Stimulated activated CD4-positive, alpha-beta T cell treated with anti-CD3 and anti-CD28 coated beads, Interleukin-2, amount 100 ng/mL, for 4 hours (primary cell): Measurements from ENCODE around the gene SYNDIG1.
"Not testable (repeated sequence)": the region's sequence is repeated elsewhere in the genome, so short reads cannot be mapped to it uniquely, and the experiment has no call there.

ENCODE experiments used
- DNase-seq: peaks from one replicate; pipeline ENCODE4 v3.0.0-alpha.2; 2020; ENCODE audit warnings: low read depth

SYNDIG1 gene

GRCh38 chr20:24611360-24612140 is 142.1 kb downstream of the SYNDIG1 start:
- no peak for DNase-seq

GRCh38 chr20:24612799-24613775 is 143.7 kb downstream of the SYNDIG1 start:
- DNase-seq: no peak

- no peak for DNase-seq
Measured at GRCh38 chr20:24614341-24614740, 144.9 kb downstream of the SYNDIG1 start.

GRCh38 chr20:24615353-24615752 is 145.9 kb downstream of the SYNDIG1 start:
- DNase-seq: no peak

GRCh38 chr20:24616258-24617079 is 147.0 kb downstream of the SYNDIG1 start:
- DNase-seq: no peak

GRCh38 chr20:24617080-24617432 is 147.6 kb downstream of the SYNDIG1 start:
- no peak for DNase-seq

- DNase-seq: no peak
Measured at GRCh38 chr20:24617757-24618450, 148.5 kb downstream of the SYNDIG1 start.

- DNase-seq: no peak
Measured at GRCh38 chr20:24618739-24619138, 149.3 kb downstream of the SYNDIG1 start.

- DNase-seq: no peak
Measured at GRCh38 chr20:24619212-24619611, 149.8 kb downstream of the SYNDIG1 start.

GRCh38 chr20:24620937-24621519 is 151.6 kb downstream of the SYNDIG1 start:
- no peak for DNase-seq

- no peak for DNase-seq
Measured at GRCh38 chr20:24622856-24623255, 153.4 kb downstream of the SYNDIG1 start.

- not testable (repeated sequence) for DNase-seq
Measured at GRCh38 chr20:24626141-24626540, 156.7 kb downstream of the SYNDIG1 start.

- DNase-seq: no peak
Measured at GRCh38 chr20:24627291-24627690, 157.9 kb downstream of the SYNDIG1 start.

- DNase-seq: no peak
Measured at GRCh38 chr20:24627926-24628325, 158.5 kb downstream of the SYNDIG1 start.

GRCh38 chr20:24628985-24629384 is 159.6 kb downstream of the SYNDIG1 start:
- DNase-seq: no peak

GRCh38 chr20:24629668-24630067 is 160.2 kb downstream of the SYNDIG1 start:
- no peak for DNase-seq

- DNase-seq: no peak
Measured at GRCh38 chr20:24630486-24631172, 161.2 kb downstream of the SYNDIG1 start.

GRCh38 chr20:24631173-24631505 is 161.7 kb downstream of the SYNDIG1 start:
- DNase-seq: no peak

GRCh38 chr20:24632581-24632980 is 163.2 kb downstream of the SYNDIG1 start:
- no peak for DNase-seq

GRCh38 chr20:24633026-24633425 is 163.6 kb downstream of the SYNDIG1 start:
- no peak for DNase-seq

- no peak for DNase-seq
Measured at GRCh38 chr20:24633521-24633920, 164.1 kb downstream of the SYNDIG1 start.
